Osteocyte (in vitro differentiated cells): Measurements from ENCODE around the gene BMP2. TPM values are rescaled to one million over a fixed set of nuclear protein-coding genes. Genes with fewer than 3 reads are reported as not detected.

Experiments
- DNase-seq: peaks from one replicate; pipeline ENCODE4 v3.0.0; 2021; ENCODE audit warnings: mixed read lengths; ENCODE audit not compliant: unreplicated experiment; ENCODE audit errors: extremely low spot score
- H3K27ac Mint-ChIP-seq: one replicate; pipeline ENCODE4 v1.8.0; 2021; ENCODE audit warnings: mild to moderate bottlenecking, mixed read lengths; ENCODE audit not compliant: unreplicated experiment
- H3K27me3 Mint-ChIP-seq: one replicate; pipeline ENCODE4 v1.8.0; 2021; ENCODE audit warnings: mixed read lengths; ENCODE audit not compliant: unreplicated experiment
- H3K36me3 Mint-ChIP-seq: one replicate; pipeline ENCODE4 v1.8.0; 2021; ENCODE audit warnings: mixed read lengths; ENCODE audit not compliant: unreplicated experiment
- H3K4me1 Mint-ChIP-seq: one replicate; pipeline ENCODE4 v1.8.0; 2021; ENCODE audit warnings: mixed read lengths; ENCODE audit not compliant: unreplicated experiment
- H3K4me3 Mint-ChIP-seq: one replicate; pipeline ENCODE4 v1.8.0; 2021; ENCODE audit warnings: mild to moderate bottlenecking, moderate library complexity, mixed read lengths; ENCODE audit not compliant: unreplicated experiment
- H3K9me3 Mint-ChIP-seq: one replicate; pipeline ENCODE4 v1.8.0; 2021; ENCODE audit warnings: mixed read lengths; ENCODE audit not compliant: unreplicated experiment
- CTCF ChIP-seq: fragments of 200-600 bp; sonication (generic); IDR thresholded peaks from 2 replicates; pipeline ENCODE4 v1.5.0; 2021; ENCODE audit warnings: antibody characterized with exemption, mild to moderate bottlenecking, moderate library complexity
- total RNA-seq: library from RNA; stranded (reverse); gene quantifications from 2 replicates; pipeline ENCODE4 v1.2.1, GENCODE V29; 2021

The BMP2 gene
- total RNA-seq, 1 donor from 2014 or later, result 0.86 TPM

- Mint-ChIP-seq H3K27ac (no peak overlapping the region), H3K9me3 (no peaks in the 10 kb centered on the region), H3K4me1 (no peaks in the 10 kb centered on the region), H3K27me3 (peaks cover 4% of the 10 kb centered on the region), H3K36me3 (no peaks in the 10 kb centered on the region), H3K4me3 (no peak overlapping the region)
- DNase-seq, result no peak
- TF ChIP-seq CTCF, result no peak
Measured at GRCh38 chr20:6732001-6732447, 35.5 kb upstream of the BMP2 start.

- Mint-ChIP-seq H3K36me3 (no peaks in the 10 kb centered on the region), H3K4me1 (no peaks in the 10 kb centered on the region), H3K4me3 (no peak overlapping the region), H3K27ac (no peak overlapping the region), H3K27me3 (peaks cover 4% of the 10 kb centered on the region), H3K9me3 (no peaks in the 10 kb centered on the region)
- no peak for DNase-seq
- TF ChIP-seq CTCF, result no peak
Measured at GRCh38 chr20:6732851-6733250, 34.6 kb upstream of the BMP2 start.

GRCh38 chr20:6733965-6734364 lies 33.5 kb upstream of the BMP2 start:
- no peak overlapping the region for H3K4me3 Mint-ChIP-seq
- no peaks in the 10 kb centered on the region for H3K4me1 Mint-ChIP-seq
- H3K9me3 Mint-ChIP-seq, result no peaks in the 10 kb centered on the region
- DNase-seq, result no peak
- peaks cover 4% of the 10 kb centered on the region for H3K27me3 Mint-ChIP-seq
- no peak for TF ChIP-seq CTCF
- no peak overlapping the region for H3K27ac Mint-ChIP-seq
- no peaks in the 10 kb centered on the region for H3K36me3 Mint-ChIP-seq

GRCh38 chr20:6735942-6736845 lies 31.3 kb upstream of the BMP2 start:
- no peak for DNase-seq
- Mint-ChIP-seq H3K9me3 (no peaks in the 10 kb centered on the region), H3K27me3 (peaks cover 9% of the 10 kb centered on the region), H3K27ac (no peak overlapping the region), H3K36me3 (no peaks in the 10 kb centered on the region), H3K4me3 (no peak overlapping the region), H3K4me1 (no peaks in the 10 kb centered on the region)
- no peak for TF ChIP-seq CTCF

GRCh38 chr20:6739406-6739805 lies 28.1 kb upstream of the BMP2 start:
- no peak overlapping the region for H3K27ac Mint-ChIP-seq
- H3K4me1 Mint-ChIP-seq, result no peaks in the 10 kb centered on the region
- no peaks in the 10 kb centered on the region for H3K9me3 Mint-ChIP-seq
- H3K36me3 Mint-ChIP-seq, result no peaks in the 10 kb centered on the region
- no peak overlapping the region for H3K4me3 Mint-ChIP-seq
- TF ChIP-seq CTCF, result no peak
- H3K27me3 Mint-ChIP-seq, result peaks cover 9% of the 10 kb centered on the region
- no peak for DNase-seq
